Transverse colon (tissue), 4 donors: Measurements from ENCODE around the gene SLC25A42.

Experiments used
- CTCF ChIP-seq, 5 experiments: fragments of 200-600 bp in 3 of 5; fragments of 450-650 bp in 2 of 5; sonication (generic) in 3 of 5; IDR thresholded peaks; 1 replicate in 2 of 5; 2 replicates in 3 of 5; pipeline ENCODE4 v1.5.1; 2016 to 2017; ENCODE audit warnings: antibody characterized with exemption in 5 of 5, inconsistent platforms in 3 of 5, mild to moderate bottlenecking in 2 of 5, moderate library complexity in 1 of 5
- POLR2AphosphoS5 ChIP-seq, 3 donors: sonication (generic); formaldehyde crosslinking; IDR thresholded peaks; one replicate each; pipeline ENCODE4 v1.6.1; 2016; ENCODE audit warnings: antibody characterized with exemption in 3 of 3

GRCh38 chr19:19059837-19060611, 3.8 kb upstream of the SLC25A42 start:
- no peak for TF ChIP-seq POLR2AphosphoS5 (IDR thresholded peaks at IDR 0.05)
- no peak for TF ChIP-seq CTCF (IDR thresholded peaks at IDR 0.05)
